Heart left ventricle (tissue), 16 donors: Measurements from ENCODE around the gene KRTAP10-1. TPM values are rescaled to one million over a fixed set of nuclear protein-coding genes. Genes with fewer than 3 reads are reported as not detected.

Experiments
- ATAC-seq, 4 donors: fragments of 200-7000 bp; cut with Tn5 transposase; one replicate each; pipeline ENCODE4 v1.9.1; 2020 to 2022; ENCODE audit warnings: moderate library complexity in 4 of 4, mild to moderate bottlenecking in 3 of 4, moderate number of reproducible peaks in 1 of 4
- DNase-seq, 5 donors: peaks; one replicate each; pipeline ENCODE4 v3.0.0-alpha.2; 2020
- H3K27ac ChIP-seq, 12 donors: fragments of 200-600 bp; sonication (generic) in 4 of 12; one replicate each; pipeline versions ENCODE4 v1.5.0 to v1.8.0; 2016 to 2022; ENCODE audit warnings: mild to moderate bottlenecking in 2 of 12
- H3K27me3 ChIP-seq, 9 donors: fragments of 200-600 bp; sonication (generic) in 2 of 9; one replicate each; pipeline versions ENCODE4 v1.5.1 to v1.8.0; 2016 to 2022; ENCODE audit warnings: mild to moderate bottlenecking in 3 of 9
- H3K36me3 ChIP-seq, 9 donors: fragments of 200-600 bp; sonication (generic) in 2 of 9; one replicate each; pipeline versions ENCODE4 v1.5.0 to v1.8.0; 2018 to 2022; ENCODE audit warnings: mild to moderate bottlenecking in 2 of 9
- H3K4me1 ChIP-seq, 12 donors: fragments of 200-600 bp; sonication (generic) in 4 of 12; one replicate each; pipeline versions ENCODE4 v1.5.0 to v1.8.0; 2016 to 2022; ENCODE audit warnings: mild to moderate bottlenecking in 3 of 12
- H3K4me3 ChIP-seq, 12 donors: fragments of 200-600 bp; sonication (generic) in 4 of 12; one replicate each; pipeline versions ENCODE4 v1.5.0 to v1.8.0; 2017 to 2022; ENCODE audit warnings: mild to moderate bottlenecking in 9 of 12, moderate library complexity in 4 of 12
- H3K9me3 ChIP-seq, 12 donors: fragments of 200-600 bp; sonication (generic) in 4 of 12; one replicate each; pipeline versions ENCODE4 v1.5.0 to v1.8.0; 2016 to 2022; ENCODE audit warnings: mild to moderate bottlenecking in 1 of 12
- POLR2A ChIP-seq, 2 donors: fragments of 450-650 bp; IDR thresholded peaks; one replicate each; pipeline ENCODE4 v1.6.1; 2017; ENCODE audit warnings: antibody characterized with exemption in 2 of 2, mild to moderate bottlenecking in 2 of 2, moderate library complexity in 2 of 2
- WGBS, 4 donors: extraction: QIAGEN DNeasy Blood & Tissue Kit in 2 of 4; methylation state at CpG; one replicate each; pipeline versions ENCODE4 v1.1.5 to v1.1.7; 2013 to 2018; 5-methylcytosine and 5-hydroxymethylcytosine counted together
- intact Hi-C, 10 donors: fragments of 100-400 bp; cut with DNase I; formaldehyde crosslinking; loops; one replicate each; pipeline versions ENCODE4 v1.11.1 to v1.14.2; 2022
- polyA plus RNA-seq, 2 donors: library from polyadenylated mRNA; stranded (reverse); fragments of 200-250 nt; gene quantifications; one replicate each; pipeline ENCODE4 v1.2.3, GENCODE V29; 2013
- total RNA-seq, 9 donors: library from RNA; depleted of rRNA in 2 of 9; stranded (reverse); fragments of >200 nt in 2 of 9; fragmentation: NEBNext Ultra II Directional in 3 of 9; extraction: Animal tissue kit (Norgen Biotek cat#: 25700) in 3 of 9; gene quantifications; one replicate each; pipeline versions ENCODE4 v1.1.0 to v1.2.4, GENCODE V29; 2016 to 2023
- TF ChIP-seq, protein P1 (sequence below), 12 donors: fragments of 200-600 bp; sonication (generic) in 4 of 12; IDR thresholded peaks; one replicate each; pipeline versions ENCODE4 v1.5.0 to v1.8.0; 2018 to 2022; ENCODE audit warnings: antibody characterized with exemption in 12 of 12, mild to moderate bottlenecking in 5 of 12
- donor health status: ischemic (EF 13 %, LVEDD 7.1; RV severe dilation, severe dysfunction).
- donor health status: healthy with polysubstance abuse.
- donor health status: DM: no; HTN: yes; CAD: no.
- donor health status: DM: no; HTN: no; CAD: no.
- donor health status: ischemic (EF 25% LVEDD 6.9; RV normal size, moderate dysfunction).
- donor health status: ischemic (EF 25% LVEDD 5.7; RV mildly dilated, moderate dysfunction).
- donor health status: healthy.
- donor health status: DM: yes; HTN: yes; CAD: no.
- donor health status: ischemic (EF 35%, LVEDD 5.7; RV mildly dilated, moderate dysfunction).
- donor health status: nonischemic (EF 11% LVEDD 7.7; RV severe dilation, severe dysfunction).
- donor health status: DM: yes; HTN: yes; CAD: no.
- donor health status: PGD.
- donor health status: ischemic (EF 29% LVEDD 5.4; RV normal size, mild dysfunction).
- donor health status: nonischemic (EF 23%, LVEDD 6.1; RV moderate dilation, normal function).

The KRTAP10-1 gene
- total and polyA plus RNA-seq, 11 donors = not detected

DNA sequence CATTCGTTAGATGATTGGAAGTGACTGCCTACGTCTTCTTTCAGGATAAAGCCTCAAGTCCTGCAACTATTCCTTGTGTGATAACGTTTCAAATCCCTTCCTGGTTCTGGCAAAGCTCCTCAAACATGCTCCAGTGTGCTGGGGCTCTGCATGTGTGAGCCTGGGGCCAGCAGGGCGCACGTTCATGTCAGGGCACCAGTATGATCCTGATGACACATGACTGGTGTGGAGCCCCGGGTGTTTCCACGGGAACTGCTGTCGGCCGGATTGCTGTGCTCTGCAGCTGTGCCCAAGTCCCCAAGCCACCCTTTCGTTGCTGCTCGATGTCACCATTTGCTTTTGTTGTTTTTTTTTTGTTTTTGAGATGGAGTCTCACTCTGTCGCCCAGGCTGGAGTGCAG is 21.3 kb downstream of the KRTAP10-1 start:
- Histone ChIP-seq H3K36me3 (no peaks in the 10 kb centered on the region), H3K4me1 (no peaks in the 10 kb centered on the region), H3K27ac (no peak overlapping the region), H3K9me3 (no peaks in the 10 kb centered on the region), H3K27me3 (peaks cover 0 to 10% (median 0%) of the 10 kb centered on the region in 9 donors), H3K4me3 (no peak overlapping the region)
- whole genome bisulfite sequencing, 4 donors = 70 to 83% (median 73%) methylated on average over 12 of the region's 12 CpGs
- no peak for ATAC-seq
- intact Hi-C loops = loop anchor here in 4 of 10 donors (10.0 kb wide), 3 partner anchors 216 to 276 kb away; no protein-coding TSS in a partner anchor
- DNase-seq = peak in 1 of 5 donors; percentile 53
- TF ChIP-seq, protein P1, sequence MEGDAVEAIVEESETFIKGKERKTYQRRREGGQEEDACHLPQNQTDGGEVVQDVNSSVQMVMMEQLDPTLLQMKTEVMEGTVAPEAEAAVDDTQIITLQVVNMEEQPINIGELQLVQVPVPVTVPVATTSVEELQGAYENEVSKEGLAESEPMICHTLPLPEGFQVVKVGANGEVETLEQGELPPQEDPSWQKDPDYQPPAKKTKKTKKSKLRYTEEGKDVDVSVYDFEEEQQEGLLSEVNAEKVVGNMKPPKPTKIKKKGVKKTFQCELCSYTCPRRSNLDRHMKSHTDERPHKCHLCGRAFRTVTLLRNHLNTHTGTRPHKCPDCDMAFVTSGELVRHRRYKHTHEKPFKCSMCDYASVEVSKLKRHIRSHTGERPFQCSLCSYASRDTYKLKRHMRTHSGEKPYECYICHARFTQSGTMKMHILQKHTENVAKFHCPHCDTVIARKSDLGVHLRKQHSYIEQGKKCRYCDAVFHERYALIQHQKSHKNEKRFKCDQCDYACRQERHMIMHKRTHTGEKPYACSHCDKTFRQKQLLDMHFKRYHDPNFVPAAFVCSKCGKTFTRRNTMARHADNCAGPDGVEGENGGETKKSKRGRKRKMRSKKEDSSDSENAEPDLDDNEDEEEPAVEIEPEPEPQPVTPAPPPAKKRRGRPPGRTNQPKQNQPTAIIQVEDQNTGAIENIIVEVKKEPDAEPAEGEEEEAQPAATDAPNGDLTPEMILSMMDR (IDR thresholded peaks at IDR 0.05) = no peak
- TF ChIP-seq POLR2A (IDR thresholded peaks at IDR 0.05) = no peak

GRCh38 chr21:44517175-44517899 is 22.7 kb downstream of the KRTAP10-1 start:
- 68 to 84% (median 79%) methylated on average over 14 to 15 of the region's 15 CpGs for WGBS, 4 donors
- Histone ChIP-seq H3K4me3 (no peak overlapping the region), H3K27ac (no peak overlapping the region), H3K9me3 (no peaks in the 10 kb centered on the region), H3K36me3 (no peaks in the 10 kb centered on the region), H3K27me3 (peaks cover 0 to 10% (median 0%) of the 10 kb centered on the region in 9 donors), H3K4me1 (no peaks in the 10 kb centered on the region)
- TF ChIP-seq, protein P1 (IDR thresholded peaks at IDR 0.05) = no peak
- TF ChIP-seq POLR2A (IDR thresholded peaks at IDR 0.05) = no peak
- ATAC-seq (no peak), DNase-seq (peak in 2 of 5 donors; percentile 14 to 26)
- intact Hi-C loops = loop anchor here in 4 of 10 donors (10.0 kb wide), 3 partner anchors 217 to 277 kb away; no protein-coding TSS in a partner anchor

GRCh38 chr21:44516828-44517174 is 23.2 kb downstream of the KRTAP10-1 start:
- Histone ChIP-seq H3K4me1 (no peaks in the 10 kb centered on the region), H3K9me3 (no peaks in the 10 kb centered on the region), H3K36me3 (no peaks in the 10 kb centered on the region), H3K4me3 (no peak overlapping the region), H3K27me3 (peaks cover 0 to 10% (median 0%) of the 10 kb centered on the region in 9 donors), H3K27ac (no peak overlapping the region)
- TF ChIP-seq, protein P1 (IDR thresholded peaks at IDR 0.05) = no peak
- TF ChIP-seq POLR2A (IDR thresholded peaks at IDR 0.05) = no peak
- intact Hi-C loops = loop anchor here in 4 of 10 donors (10.0 kb wide), 3 partner anchors 218 to 278 kb away; no protein-coding TSS in a partner anchor
- 77 to 87% (median 85%) methylated on average over 10 of the region's 10 CpGs for WGBS, 4 donors
- no peak for ATAC-seq
- peak in 1 of 5 donors; percentile 32 for DNase-seq

GRCh38 chr21:44516342-44516741 is 23.7 kb downstream of the KRTAP10-1 start:
- Histone ChIP-seq H3K4me1 (no peaks in the 10 kb centered on the region), H3K27me3 (peaks cover 0 to 10% (median 0%) of the 10 kb centered on the region in 9 donors), H3K27ac (no peak overlapping the region), H3K36me3 (no peaks in the 10 kb centered on the region), H3K9me3 (no peaks in the 10 kb centered on the region), H3K4me3 (no peak overlapping the region)
- TF ChIP-seq, protein P1 (IDR thresholded peaks at IDR 0.05) = no peak
- no peak for TF ChIP-seq POLR2A (IDR thresholded peaks at IDR 0.05)
- ATAC-seq (no peak), DNase-seq (peak in 2 of 5 donors; percentile 18 to 25)
- intact Hi-C loops = loop anchor here in 4 of 10 donors (10.0 kb wide), 3 partner anchors 218 to 278 kb away; no protein-coding TSS in a partner anchor
- 85 to 91% (median 90%) methylated on average over 10 to 13 of the region's 13 CpGs for WGBS, 4 donors
